ENCODE data around the gene BMP7. TPM values are rescaled to one million over a fixed set of nuclear protein-coding genes. Genes with fewer than 3 reads are reported as not detected.

The BMP7 gene
- total and polyA plus RNA-seq, 9 of the 15 experiments (the other 6 are each of a cell fraction or from before 2014, with no cell fraction given): 0.18 TPM; not detected in 8

DNA sequence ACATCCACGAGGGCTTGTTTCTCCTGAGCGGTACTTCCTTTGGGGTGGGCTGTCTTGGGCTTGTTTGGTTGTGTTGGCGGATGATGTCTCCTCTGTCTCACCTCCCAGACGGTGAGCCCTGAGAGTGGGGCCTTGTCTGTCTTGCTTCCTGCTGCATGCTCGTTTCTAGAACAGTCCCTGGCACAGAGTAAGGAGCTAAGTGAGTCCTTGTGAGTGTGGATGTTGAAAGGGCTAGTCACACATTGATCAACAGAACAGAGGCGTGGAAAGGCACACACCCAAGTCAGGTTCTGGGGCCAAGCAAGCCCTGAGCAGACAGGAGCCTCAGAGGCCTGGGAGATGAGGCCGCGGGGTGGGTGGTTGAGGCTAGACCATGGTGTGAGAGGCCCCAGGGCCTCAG is 111.0 kb downstream of the BMP7 start (continued):
- TF ChIP-seq, protein P1, sequence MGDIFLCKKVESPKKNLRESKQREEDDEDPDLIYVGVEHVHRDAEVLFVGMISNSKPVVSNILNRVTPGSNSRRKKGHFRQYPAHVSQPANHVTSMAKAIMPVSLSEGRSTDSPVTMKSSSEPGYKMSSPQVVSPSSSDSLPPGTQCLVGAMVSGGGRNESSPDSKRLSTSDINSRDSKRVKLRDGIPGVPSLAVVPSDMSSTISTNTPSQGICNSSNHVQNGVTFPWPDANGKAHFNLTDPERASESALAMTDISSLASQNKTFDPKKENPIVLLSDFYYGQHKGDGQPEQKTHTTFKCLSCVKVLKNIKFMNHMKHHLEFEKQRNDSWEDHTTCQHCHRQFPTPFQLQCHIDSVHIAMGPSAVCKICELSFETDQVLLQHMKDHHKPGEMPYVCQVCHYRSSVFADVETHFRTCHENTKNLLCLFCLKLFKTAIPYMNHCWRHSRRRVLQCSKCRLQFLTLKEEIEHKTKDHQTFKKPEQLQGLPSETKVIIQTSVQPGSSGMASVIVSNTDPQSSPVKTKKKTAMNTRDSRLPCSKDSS (IDR thresholded peaks at IDR 0.05; ENCODE audit: low read depth, partially characterized antibody): no peak
- TF ChIP-seq, protein P2, sequence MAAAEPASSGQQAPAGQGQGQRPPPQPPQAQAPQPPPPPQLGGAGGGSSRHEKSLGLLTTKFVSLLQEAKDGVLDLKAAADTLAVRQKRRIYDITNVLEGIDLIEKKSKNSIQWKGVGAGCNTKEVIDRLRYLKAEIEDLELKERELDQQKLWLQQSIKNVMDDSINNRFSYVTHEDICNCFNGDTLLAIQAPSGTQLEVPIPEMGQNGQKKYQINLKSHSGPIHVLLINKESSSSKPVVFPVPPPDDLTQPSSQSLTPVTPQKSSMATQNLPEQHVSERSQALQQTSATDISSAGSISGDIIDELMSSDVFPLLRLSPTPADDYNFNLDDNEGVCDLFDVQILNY (CRISPR knock-in tag; IDR thresholded peaks at IDR 0.05): no peak
- TF ChIP-seq KLF10 (CRISPR knock-in tag; IDR thresholded peaks at IDR 0.05): no peak

DNA sequence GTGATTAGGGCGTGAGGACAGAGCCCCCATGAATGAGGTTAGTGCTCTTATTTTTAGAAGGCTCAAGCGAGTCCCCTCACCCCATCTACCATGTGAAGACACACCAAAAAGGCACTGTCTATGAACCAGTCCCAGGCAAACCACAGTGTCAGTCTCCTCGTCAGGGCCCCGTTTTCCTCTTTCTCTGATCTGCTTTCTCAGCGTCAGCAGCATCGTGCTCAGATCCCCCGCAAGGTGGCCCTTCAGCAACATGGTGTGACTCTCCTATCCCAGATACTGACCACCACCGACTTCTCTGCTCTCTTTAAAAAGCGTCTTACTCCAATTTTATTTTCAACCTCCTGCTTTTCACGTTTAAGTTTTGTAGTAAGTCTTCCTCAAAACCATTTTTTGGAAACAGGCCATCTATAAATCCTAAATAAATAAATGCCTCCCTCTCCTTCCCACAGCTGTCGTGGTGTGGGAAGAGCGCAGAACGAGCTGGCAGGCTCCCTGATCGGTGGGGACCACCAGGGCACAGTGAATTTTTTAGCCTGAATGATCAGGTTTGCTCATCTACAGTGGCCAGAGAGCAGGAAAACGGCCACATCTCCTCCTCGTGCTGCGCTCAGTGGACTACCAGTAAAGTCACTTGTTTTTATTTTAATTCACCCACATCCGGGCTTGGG is 113.1 kb downstream of the BMP7 start:
- no peak overlapping the region for H3K4me2 ChIP-seq (ENCODE audit: insufficient read depth, low read length)
- ATAC-seq: peak; percentile 67; the same call in 2 of the 3 replicates
- no peak overlapping the region for H3K4me3 ChIP-seq
- no peaks in the 10 kb centered on the region for H4K20me1 ChIP-seq (replicated peaks; ENCODE audit: control insufficient read depth, insufficient read depth, low read length)
- H3K27me3 ChIP-seq (ENCODE audit: control insufficient read depth in 2 of 2, insufficient read depth in 2 of 2, low read length in 2 of 2): peaks cover 14 to 45% of the 10 kb centered on the region in 2 experiments; a peak in 4 of 5 replicates
- H3K36me3 ChIP-seq (ENCODE audit: control insufficient read depth, insufficient read depth, low read length): no peaks in the 10 kb centered on the region
- no peaks in the 10 kb centered on the region for H3K79me2 ChIP-seq (ENCODE audit: control insufficient read depth, insufficient read depth, low read length)
- H3K27ac ChIP-seq (ENCODE audit: extremely low read depth, low read depth, low read length): no peak overlapping the region
- H3K4me1 ChIP-seq (replicated peaks in 1 of 2; ENCODE audit: control insufficient read depth in 2 of 2, insufficient read depth in 2 of 2, low read length in 2 of 2): no peaks in the 10 kb centered on the region
- no peak overlapping the region for H3K9ac ChIP-seq (ENCODE audit: insufficient read depth in 1 of 2, low read depth in 2 of 2, low read length in 2 of 2)
- no peak overlapping the region for H2AFZ ChIP-seq (ENCODE audit: low read depth, low read length)
- no TSS peak for BruUV-seq (replicated peaks)
- intact Hi-C loops (cut with micrococcal nuclease) (no loop called here), in situ Hi-C loops (cut with MboI) (no loop called here)
- ChIA-PET POLR2A (no interaction called here), CTCF (ENCODE audit: low intra/inter-chr PET ratio) (no interaction called here)
- WGBS (ENCODE audit: insufficient coverage, low coverage, missing lambda C conversion rate): 0% methylated on average over 18 of the region's 18 CpGs
- no peaks in the 10 kb centered on the region for H3K9me3 ChIP-seq (replicated peaks; ENCODE audit: control insufficient read depth, insufficient read depth, low read depth, low read length)
- peak in 2 of 4 experiments; percentile 6 to 23 for DNase-seq (ENCODE audit: extremely low read depth in 1 of 4, low spot score in 3 of 4)
- H3K9me1 ChIP-seq (ENCODE audit: control insufficient read depth, insufficient read depth, low read length): no peaks in the 10 kb centered on the region
- FAIRE-seq: no peak
- TF ChIP-seq ZKSCAN8 (CRISPR knock-in tag; IDR thresholded peaks at IDR 0.05) (no peak), CEBPG (CRISPR knock-in tag; IDR thresholded peaks at IDR 0.05) (no peak), CEBPG (tag; conservative IDR thresholded peaks at IDR 0.05 in 1 of 2, IDR thresholded peaks at IDR 0.05 in 1 of 2) (no peak), EWSR1 (IDR thresholded peaks at IDR 0.05; ENCODE audit: borderline replicate concordance, low read depth, partially characterized antibody) (peak; percentile 66), RAD21 (CRISPR knock-in tag; conservative IDR thresholded peaks at IDR 0.05 in 1 of 2, IDR thresholded peaks at IDR 0.05 in 1 of 2) (peak in 1 of 2 experiments; percentile 16; a peak in 1 of 4 replicates)
- TF ChIP-seq, protein P3, sequence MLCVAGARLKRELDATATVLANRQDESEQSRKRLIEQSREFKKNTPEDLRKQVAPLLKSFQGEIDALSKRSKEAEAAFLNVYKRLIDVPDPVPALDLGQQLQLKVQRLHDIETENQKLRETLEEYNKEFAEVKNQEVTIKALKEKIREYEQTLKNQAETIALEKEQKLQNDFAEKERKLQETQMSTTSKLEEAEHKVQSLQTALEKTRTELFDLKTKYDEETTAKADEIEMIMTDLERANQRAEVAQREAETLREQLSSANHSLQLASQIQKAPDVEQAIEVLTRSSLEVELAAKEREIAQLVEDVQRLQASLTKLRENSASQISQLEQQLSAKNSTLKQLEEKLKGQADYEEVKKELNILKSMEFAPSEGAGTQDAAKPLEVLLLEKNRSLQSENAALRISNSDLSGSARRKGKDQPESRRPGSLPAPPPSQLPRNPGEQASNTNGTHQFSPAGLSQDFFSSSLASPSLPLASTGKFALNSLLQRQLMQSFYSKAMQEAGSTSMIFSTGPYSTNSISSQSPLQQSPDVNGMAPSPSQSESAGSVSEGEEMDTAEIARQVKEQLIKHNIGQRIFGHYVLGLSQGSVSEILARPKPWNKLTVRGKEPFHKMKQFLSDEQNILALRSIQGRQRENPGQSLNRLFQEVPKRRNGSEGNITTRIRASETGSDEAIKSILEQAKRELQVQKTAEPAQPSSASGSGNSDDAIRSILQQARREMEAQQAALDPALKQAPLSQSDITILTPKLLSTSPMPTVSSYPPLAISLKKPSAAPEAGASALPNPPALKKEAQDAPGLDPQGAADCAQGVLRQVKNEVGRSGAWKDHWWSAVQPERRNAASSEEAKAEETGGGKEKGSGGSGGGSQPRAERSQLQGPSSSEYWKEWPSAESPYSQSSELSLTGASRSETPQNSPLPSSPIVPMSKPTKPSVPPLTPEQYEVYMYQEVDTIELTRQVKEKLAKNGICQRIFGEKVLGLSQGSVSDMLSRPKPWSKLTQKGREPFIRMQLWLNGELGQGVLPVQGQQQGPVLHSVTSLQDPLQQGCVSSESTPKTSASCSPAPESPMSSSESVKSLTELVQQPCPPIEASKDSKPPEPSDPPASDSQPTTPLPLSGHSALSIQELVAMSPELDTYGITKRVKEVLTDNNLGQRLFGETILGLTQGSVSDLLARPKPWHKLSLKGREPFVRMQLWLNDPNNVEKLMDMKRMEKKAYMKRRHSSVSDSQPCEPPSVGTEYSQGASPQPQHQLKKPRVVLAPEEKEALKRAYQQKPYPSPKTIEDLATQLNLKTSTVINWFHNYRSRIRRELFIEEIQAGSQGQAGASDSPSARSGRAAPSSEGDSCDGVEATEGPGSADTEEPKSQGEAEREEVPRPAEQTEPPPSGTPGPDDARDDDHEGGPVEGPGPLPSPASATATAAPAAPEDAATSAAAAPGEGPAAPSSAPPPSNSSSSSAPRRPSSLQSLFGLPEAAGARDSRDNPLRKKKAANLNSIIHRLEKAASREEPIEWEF (CRISPR knock-in tag; IDR thresholded peaks at IDR 0.05): no peak

Measured in K562 (cell line).